C4-2B (cell line): ENCODE results near the gene HEATR5A.

Experiments
- ZFX ChIP-seq: fragments of 450-650 bp; IDR thresholded peaks from 2 replicates; pipeline ENCODE4 v1.6.1; 2017
- TF ChIP-seq, protein P1 (sequence below): fragments of 450-650 bp; conservative IDR thresholded peaks from 2 replicates; pipeline ENCODE4 v1.5.1; 2017; ENCODE audit warnings: mild to moderate bottlenecking

DNA sequence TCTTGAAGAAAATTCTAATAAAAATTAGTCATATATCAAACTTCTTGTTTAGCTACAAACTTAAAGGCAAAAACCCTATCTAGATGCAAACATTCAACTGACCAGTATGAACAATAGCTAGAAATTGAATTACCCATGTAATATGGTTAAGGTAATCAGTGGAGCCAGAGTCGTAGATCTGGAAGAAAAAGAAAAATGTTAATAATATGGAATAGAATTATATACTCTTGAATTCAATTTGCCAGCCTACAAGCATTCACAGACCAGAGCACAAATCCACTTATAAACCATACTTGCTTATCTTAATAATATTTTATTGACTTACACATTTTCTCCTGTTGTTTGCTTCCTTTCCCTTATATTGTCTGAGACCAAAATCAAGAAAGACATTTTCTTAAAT lies 7.7 kb upstream of the HEATR5A start:
- TF ChIP-seq, protein P1, sequence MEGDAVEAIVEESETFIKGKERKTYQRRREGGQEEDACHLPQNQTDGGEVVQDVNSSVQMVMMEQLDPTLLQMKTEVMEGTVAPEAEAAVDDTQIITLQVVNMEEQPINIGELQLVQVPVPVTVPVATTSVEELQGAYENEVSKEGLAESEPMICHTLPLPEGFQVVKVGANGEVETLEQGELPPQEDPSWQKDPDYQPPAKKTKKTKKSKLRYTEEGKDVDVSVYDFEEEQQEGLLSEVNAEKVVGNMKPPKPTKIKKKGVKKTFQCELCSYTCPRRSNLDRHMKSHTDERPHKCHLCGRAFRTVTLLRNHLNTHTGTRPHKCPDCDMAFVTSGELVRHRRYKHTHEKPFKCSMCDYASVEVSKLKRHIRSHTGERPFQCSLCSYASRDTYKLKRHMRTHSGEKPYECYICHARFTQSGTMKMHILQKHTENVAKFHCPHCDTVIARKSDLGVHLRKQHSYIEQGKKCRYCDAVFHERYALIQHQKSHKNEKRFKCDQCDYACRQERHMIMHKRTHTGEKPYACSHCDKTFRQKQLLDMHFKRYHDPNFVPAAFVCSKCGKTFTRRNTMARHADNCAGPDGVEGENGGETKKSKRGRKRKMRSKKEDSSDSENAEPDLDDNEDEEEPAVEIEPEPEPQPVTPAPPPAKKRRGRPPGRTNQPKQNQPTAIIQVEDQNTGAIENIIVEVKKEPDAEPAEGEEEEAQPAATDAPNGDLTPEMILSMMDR: no peak
- TF ChIP-seq ZFX: no peak
